Activated B cell treated with CpG ODN at 0.5 μM for 24 hours (primary cell): ENCODE data around the gene SLC38A8. TPM values are rescaled to one million over a fixed set of nuclear protein-coding genes. Genes with fewer than 3 reads are reported as not detected.

Source experiments
- ATAC-seq: fragments of 200-7000 bp; cut with Tn5 transposase; one replicate; pipeline ENCODE4 v1.10.0; 2021; ENCODE audit warnings: low read depth, mild to moderate bottlenecking, moderate library complexity
- CTCF ChIA-PET: fragments of 350-600 bp; sonication (Branson Sonifier 250); formaldehyde crosslinking; loops from one replicate; lab custom pipeline; 2021; ENCODE audit warnings: antibody characterized with exemption; lab: Charles Lee
- POLR2A ChIA-PET: fragments of 350-600 bp; sonication (Branson Sonifier 250); formaldehyde crosslinking; loops from one replicate; lab custom pipeline; 2021; ENCODE audit warnings: antibody characterized with exemption; lab: Charles Lee
- DNase-seq: peaks from one replicate; pipeline ENCODE4 v3.0.0; 2022
- H3K27ac Mint-ChIP-seq: one replicate; pipeline ENCODE4 v1.8.0; 2020; ENCODE audit warnings: mixed read lengths
- H3K27me3 Mint-ChIP-seq: one replicate; pipeline ENCODE4 v1.8.0; 2021; ENCODE audit warnings: mixed read lengths
- H3K36me3 Mint-ChIP-seq: one replicate; pipeline ENCODE4 v1.8.0; 2021; ENCODE audit warnings: low read depth, mixed read lengths
- H3K4me1 Mint-ChIP-seq: one replicate; pipeline ENCODE4 v1.8.0; 2021; ENCODE audit warnings: mixed read lengths
- H3K4me3 Mint-ChIP-seq: one replicate; pipeline ENCODE4 v1.8.0; 2020; ENCODE audit warnings: mild to moderate bottlenecking, mixed read lengths
- H3K9me3 Mint-ChIP-seq: one replicate; pipeline ENCODE4 v1.8.0; 2020; ENCODE audit warnings: mixed read lengths
- CTCF ChIP-seq: fragments of 200-600 bp; IDR thresholded peaks from one replicate; pipeline ENCODE4 v1.8.0; 2022; ENCODE audit warnings: antibody characterized with exemption, mild to moderate bottlenecking
- intact Hi-C: fragments of 100-400 bp; cut with micrococcal nuclease; formaldehyde crosslinking; loops from one replicate; pipeline ENCODE4 v1.15.1; 2024
- total RNA-seq: library from RNA; stranded (reverse); gene quantifications from 2 replicates; pipeline ENCODE4 v1.2.3, GENCODE V29; 2022

The SLC38A8 gene
- total RNA-seq, 1 donor from 2014 or later = not detected

GRCh38 chr16:83995754-83996153 is 46.8 kb downstream of the SLC38A8 start:
- DNase-seq (no peak), ATAC-seq (no peak)
- H3K27ac Mint-ChIP-seq = no peak overlapping the region
- POLR2A ChIA-PET = no interaction called here
- intact Hi-C loops = no loop called here
- peaks cover 2% of the 10 kb centered on the region for H3K4me1 Mint-ChIP-seq
- no peak for TF ChIP-seq CTCF
- CTCF ChIA-PET = no interaction called here
- no peak overlapping the region for H3K4me3 Mint-ChIP-seq
- H3K36me3 Mint-ChIP-seq = no peaks in the 10 kb centered on the region
- peaks cover 2% of the 10 kb centered on the region for H3K9me3 Mint-ChIP-seq
- H3K27me3 Mint-ChIP-seq = peaks cover 35% of the 10 kb centered on the region

GRCh38 chr16:83994703-83995102 is 47.9 kb downstream of the SLC38A8 start:
- no peak for ATAC-seq

DNA sequence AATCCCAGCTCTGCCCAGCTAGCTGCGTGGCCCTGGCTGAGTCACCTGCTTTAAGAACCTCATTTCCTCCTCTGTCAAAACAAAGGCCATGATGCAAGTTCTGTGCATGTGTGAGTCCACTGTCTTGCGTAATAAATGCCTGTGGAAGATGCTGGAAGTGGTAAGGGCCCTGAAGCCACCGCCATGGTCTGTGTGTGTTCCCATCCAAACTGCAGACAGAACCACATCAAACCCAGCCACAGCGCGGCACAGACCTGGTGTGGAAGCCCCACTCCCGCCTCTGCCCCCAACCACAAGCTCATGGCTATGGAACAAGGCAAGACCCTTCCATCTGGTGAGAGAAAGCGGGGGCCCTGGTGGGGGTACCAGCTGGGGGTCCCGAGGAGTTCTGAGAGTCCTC is 48.5 kb downstream of the SLC38A8 start:
- ATAC-seq = no peak
- ChIA-PET POLR2A (no interaction called here), CTCF (no interaction called here)
- intact Hi-C loops = no loop called here
- Mint-ChIP-seq H3K27me3 (peaks cover 37% of the 10 kb centered on the region), H3K27ac (no peak overlapping the region), H3K36me3 (no peaks in the 10 kb centered on the region), H3K9me3 (peaks cover 2% of the 10 kb centered on the region), H3K4me1 (peaks cover 2% of the 10 kb centered on the region), H3K4me3 (no peak overlapping the region)
- TF ChIP-seq CTCF = no peak
- DNase-seq = no peak

More at GRCh38 chr16:83994703-83995102, 47.9 kb downstream of the SLC38A8 start:
- POLR2A ChIA-PET = no interaction called here
- TF ChIP-seq CTCF = no peak
- Mint-ChIP-seq H3K4me3 (no peak overlapping the region), H3K4me1 (peaks cover 2% of the 10 kb centered on the region), H3K27me3 (peaks cover 39% of the 10 kb centered on the region), H3K36me3 (no peaks in the 10 kb centered on the region), H3K27ac (no peak overlapping the region), H3K9me3 (peaks cover 2% of the 10 kb centered on the region)
- intact Hi-C loops = no loop called here
- CTCF ChIA-PET = no interaction called here
- no peak for DNase-seq

DNA sequence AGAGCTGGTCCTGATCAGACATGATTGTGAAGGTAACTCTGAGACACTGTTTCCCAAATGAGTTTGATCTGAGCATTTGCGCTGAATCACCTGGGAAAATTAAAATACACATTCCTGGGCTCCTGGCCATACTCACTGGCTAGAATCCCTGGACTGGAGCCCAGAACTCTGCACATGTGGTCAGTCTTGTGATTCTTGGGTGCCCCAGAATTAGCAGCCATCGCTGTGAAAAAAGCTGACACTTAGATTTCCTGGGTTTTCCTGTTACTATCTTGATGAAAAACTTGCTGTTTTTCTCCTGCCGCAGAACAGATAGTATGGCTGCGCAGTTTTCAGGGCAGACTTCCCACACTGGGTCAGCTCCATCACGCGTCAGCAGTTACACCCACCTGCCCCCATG is 50.0 kb downstream of the SLC38A8 start:
- POLR2A ChIA-PET = no interaction called here
- no peak for TF ChIP-seq CTCF
- Mint-ChIP-seq H3K36me3 (no peaks in the 10 kb centered on the region), H3K4me3 (no peak overlapping the region), H3K27ac (no peak overlapping the region), H3K27me3 (peaks cover 34% of the 10 kb centered on the region), H3K4me1 (peaks cover 2% of the 10 kb centered on the region), H3K9me3 (peaks cover 2% of the 10 kb centered on the region)
- ATAC-seq (no peak), DNase-seq (no peak)
- CTCF ChIA-PET = no interaction called here
- intact Hi-C loops = no loop called here

DNA sequence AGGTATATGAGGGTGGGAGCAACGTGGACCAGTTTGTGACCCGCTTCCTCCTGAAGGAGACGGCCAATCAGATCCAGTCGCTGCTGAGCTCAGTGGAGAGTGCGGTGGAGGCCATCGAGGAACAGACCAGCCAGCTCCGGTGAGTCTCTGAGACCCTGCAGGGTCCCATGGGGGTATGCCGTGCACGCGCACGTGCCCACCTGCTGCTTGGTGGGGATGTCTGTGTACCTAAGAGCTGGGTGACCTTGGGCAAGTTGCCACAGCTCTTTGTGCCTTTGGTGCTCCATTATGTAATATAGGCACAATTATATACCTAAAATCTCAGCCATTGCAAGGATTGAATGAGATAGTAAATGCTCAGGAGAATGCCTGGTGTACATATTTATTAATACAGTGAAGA is 52.1 kb downstream of the SLC38A8 start:
- Mint-ChIP-seq H3K27ac (no peak overlapping the region), H3K27me3 (peaks cover 29% of the 10 kb centered on the region), H3K4me1 (peaks cover 1% of the 10 kb centered on the region), H3K36me3 (no peaks in the 10 kb centered on the region), H3K4me3 (no peak overlapping the region), H3K9me3 (peaks cover 2% of the 10 kb centered on the region)
- TF ChIP-seq CTCF = no peak
- no peak for DNase-seq
- POLR2A ChIA-PET = no interaction called here
- no peak for ATAC-seq
- CTCF ChIA-PET = no interaction called here
- intact Hi-C loops = no loop called here
